Neural cell (in vitro differentiated cells): ENCODE data around the gene MED27.

Experiments used
- CTCF ChIP-seq: fragments of 450-650 bp; IDR thresholded peaks from 2 replicates; pipeline ENCODE4 v1.5.1; 2014; ENCODE audit warnings: antibody characterized with exemption, mild to moderate bottlenecking, moderate library complexity; ENCODE audit not compliant: poor library complexity, severe bottlenecking
- EP300 ChIP-seq: fragments of 450-650 bp; conservative IDR thresholded peaks from 2 replicates; pipeline ENCODE4 v1.6.1; 2014; ENCODE audit warnings: antibody characterized with exemption, mild to moderate bottlenecking, moderate library complexity; ENCODE audit not compliant: poor library complexity, severe bottlenecking
- EZH2 ChIP-seq: fragments of 200-600, 300-800 bp; shearing (Covaris generic), sonication (generic); IDR thresholded peaks from 2 replicates; pipeline ENCODE4 v1.6.1; 2014; ENCODE audit warnings: antibody characterized with exemption, low read length, borderline replicate concordance, mild to moderate bottlenecking; ENCODE audit not compliant: insufficient read depth, poor library complexity, severe bottlenecking
- MXI1 ChIP-seq: fragments of 450-650 bp; conservative IDR thresholded peaks from 2 replicates; pipeline ENCODE4 v1.6.1; 2014; ENCODE audit warnings: antibody characterized with exemption, mild to moderate bottlenecking; ENCODE audit not compliant: poor library complexity, severe bottlenecking
- SMC3 ChIP-seq: fragments of 450-650 bp; conservative IDR thresholded peaks from 2 replicates; pipeline ENCODE4 v1.6.1; 2014; ENCODE audit warnings: antibody characterized with exemption, mild to moderate bottlenecking, moderate library complexity; ENCODE audit not compliant: poor library complexity
- TAF1 ChIP-seq: IDR thresholded peaks from 2 replicates; pipeline ENCODE4 v1.6.1; 2012; ENCODE audit warnings: low read depth

- TF ChIP-seq SMC3 (no peak), EP300 (no peak), CTCF (no peak), TAF1 (no peak), MXI1 (no peak), EZH2 (no peak)
Observed at GRCh38 chr9:131997076-131997475, 82.6 kb downstream of the MED27 start.
